CD4-positive, alpha-beta T cell treated with Interleukin-10 for 1 hour (primary cell): ENCODE measurements around the gene TARS3.

ENCODE experiments used
- DNase-seq: peaks from one replicate; pipeline ENCODE4 v3.0.0-alpha.2; 2020

Gene TARS3

GRCh38 chr15:101618851-101619614, 105.2 kb downstream of the TARS3 start:
- DNase-seq: no peak

DNA sequence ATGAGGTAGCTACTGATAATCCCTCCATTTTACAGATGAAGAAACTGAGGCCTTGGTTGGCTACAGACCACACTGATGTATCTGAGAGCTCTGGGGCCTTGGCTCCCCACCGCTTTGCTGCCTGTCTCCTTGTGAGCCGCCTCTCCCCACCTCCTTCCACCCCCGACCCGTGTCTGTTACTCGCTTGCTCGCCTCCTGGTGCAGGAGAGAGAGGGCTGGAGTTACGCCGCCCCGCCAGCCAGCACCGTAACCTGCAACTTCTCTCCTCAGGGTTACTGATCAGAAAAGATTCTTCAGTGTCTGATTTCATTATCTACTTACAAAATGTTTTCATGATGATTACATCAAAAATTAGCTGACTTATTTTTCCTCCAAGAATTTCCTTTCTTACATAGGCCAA, 106.2 kb downstream of the TARS3 start:
- no peak for DNase-seq

- DNase-seq: no peak
These were observed 106.8 kb downstream of the TARS3 start for GRCh38 chr15:101617390-101617965.

DNA sequence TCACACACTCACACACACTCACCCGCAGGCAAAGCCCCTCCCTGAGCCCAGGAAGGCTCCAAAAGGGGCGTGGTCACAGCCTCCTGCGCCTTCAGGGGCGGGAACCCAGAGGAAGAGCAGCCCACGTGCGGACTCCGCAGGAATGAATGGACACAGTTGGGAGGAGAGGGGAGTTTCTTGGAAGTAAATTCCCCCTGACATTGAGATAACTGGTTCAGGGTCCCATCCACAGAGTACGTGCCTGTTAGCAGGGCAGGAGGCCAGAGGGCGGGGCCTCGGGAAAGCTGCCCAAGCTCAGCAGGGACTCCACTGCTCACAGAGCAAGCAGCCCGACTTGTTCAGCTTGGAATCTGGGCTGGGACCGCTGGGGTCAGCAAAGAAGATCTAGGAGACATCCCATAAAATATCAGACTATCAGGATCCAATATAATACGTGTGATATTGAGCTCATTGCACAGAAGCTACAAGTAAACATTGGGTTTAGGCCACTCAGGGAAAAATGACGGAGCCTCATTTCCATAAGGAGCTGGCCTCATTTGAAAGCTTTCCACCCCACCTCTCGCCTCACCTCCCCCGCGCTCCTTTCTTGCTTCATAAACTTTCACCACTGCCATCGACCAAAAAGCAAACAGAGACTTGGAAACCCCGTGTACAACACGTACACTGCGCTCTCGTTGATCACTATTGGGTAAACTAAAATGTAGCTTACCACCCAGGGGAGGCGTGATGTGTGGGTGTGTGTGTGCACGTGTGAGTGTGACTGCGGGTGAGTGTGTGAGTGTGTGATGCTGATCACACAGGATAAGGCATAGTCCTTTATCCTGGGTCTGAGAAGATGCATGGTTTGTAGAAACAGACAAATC, 108.1 kb downstream of the TARS3 start:
- no peak for DNase-seq

- DNase-seq: no peak
These were observed 108.8 kb downstream of the TARS3 start for GRCh38 chr15:101615414-101615985.

DNA sequence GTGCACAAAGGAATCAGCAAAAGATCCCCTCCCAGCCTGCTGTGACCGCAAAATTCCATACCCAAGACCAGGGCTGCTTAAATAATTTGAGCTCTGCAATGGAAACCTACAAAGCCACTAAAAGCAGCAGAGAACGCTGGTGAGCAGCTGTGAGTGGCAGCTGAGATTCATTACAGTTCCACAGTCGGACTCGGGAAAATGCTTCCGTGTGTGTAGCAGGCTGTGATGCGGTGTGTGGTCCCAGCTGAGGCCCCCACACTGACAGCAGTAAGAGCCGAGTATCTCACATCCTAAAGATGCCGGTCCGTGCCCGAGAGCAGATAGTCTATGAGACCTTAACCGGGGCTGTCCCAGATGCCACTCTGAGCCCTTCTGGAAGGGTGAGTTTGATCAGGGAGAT, 109.5 kb downstream of the TARS3 start:
- DNase-seq: no peak

DNA sequence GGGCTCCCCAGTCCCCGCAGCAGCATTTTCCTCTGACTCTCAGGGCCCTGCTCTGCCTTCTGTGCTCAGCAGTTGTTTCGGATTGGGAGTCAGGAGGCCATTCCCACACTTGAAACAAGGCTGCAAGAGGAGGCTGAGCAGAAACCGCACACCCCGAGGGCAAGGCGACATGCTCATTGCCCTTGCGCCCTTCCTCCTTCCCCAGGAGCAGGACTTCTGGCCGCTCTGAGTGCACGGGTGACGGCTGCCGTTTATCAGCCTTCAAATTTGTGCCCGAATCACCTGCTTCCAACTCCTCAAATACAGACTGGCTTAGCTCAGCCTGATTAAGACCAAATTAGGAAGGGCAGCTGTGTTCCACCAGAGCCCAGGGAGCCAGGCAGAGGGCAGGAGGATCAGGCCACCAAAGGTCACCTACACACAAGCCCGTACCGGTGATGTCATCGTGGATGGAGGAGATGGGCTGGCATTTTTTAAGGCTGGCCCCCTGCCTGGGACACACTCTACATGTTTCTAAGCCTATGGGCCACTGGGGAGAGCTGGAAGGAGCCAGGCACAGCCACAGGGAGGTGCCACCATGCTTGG, 110.2 kb downstream of the TARS3 start:
- DNase-seq: no peak

DNA sequence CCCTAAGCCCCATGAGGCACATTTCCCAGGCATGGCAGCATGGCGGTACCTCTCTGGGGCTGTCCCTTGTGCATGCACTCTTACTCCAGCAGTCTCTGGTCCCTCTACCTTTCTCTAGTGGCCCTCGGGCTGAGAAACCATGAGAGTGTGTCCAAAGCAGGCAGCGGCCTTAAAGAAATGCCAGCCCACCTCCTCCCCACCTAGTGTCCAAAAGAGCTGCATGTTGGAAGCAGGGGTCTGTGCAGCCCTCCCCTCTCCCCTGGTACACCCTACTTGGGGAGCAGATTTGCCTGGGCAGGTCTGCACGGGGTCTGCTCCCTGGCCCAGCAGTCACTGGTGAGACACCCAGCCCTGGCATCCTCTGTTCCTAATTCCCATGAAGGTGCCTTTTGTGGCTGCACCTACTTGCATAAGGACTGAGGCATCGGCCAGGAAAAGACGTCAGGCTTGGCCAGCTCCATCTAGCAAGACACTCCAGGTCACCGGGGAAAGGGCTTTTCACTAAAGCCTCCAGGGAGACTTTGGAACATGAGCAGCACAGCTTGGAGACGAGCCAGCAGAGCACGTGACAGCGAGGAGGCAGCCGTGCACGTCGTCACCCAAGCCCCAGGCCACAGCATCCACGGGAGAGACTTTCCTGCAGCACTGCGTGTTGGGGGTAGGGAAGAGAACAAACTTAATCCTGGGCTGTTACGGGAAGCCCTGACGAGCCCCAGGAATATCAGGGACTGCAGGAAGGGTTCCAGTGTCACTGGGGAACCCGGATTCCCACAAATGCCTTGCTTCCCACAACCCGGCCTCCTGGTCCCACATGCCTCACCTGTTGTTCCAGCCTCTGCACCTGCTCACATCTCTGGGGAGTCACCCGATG, 110.9 kb downstream of the TARS3 start:
- no peak for DNase-seq

GRCh38 chr15:101612676-101613075, 111.6 kb downstream of the TARS3 start:
- no peak for DNase-seq

- no peak for DNase-seq
These were observed 112.5 kb downstream of the TARS3 start for GRCh38 chr15:101611580-101612299.

- no peak for DNase-seq
These were observed 113.3 kb downstream of the TARS3 start for GRCh38 chr15:101611007-101611406.

DNA sequence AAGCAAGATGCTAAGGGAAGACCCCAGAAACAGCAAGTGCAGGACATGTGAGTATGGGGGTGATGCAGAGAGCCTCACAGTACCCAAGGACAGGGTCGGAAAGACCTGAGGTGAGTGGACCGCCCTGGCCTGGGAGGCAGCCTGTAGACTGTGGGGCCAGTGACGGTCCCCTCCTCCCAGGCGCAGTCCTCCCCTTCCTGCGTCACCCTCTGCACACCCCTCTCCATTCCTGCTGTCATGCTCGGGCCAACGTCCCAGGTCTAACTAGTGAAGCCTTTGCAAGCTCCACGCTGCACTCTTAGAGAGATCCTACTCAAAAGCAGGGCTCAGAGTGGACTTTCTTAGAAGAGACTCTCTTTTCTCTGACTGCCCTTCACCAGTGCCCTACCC, 113.7 kb downstream of the TARS3 start:
- DNase-seq: no peak

GRCh38 chr15:101609742-101610610, 114.3 kb downstream of the TARS3 start:
- DNase-seq: no peak

DNA sequence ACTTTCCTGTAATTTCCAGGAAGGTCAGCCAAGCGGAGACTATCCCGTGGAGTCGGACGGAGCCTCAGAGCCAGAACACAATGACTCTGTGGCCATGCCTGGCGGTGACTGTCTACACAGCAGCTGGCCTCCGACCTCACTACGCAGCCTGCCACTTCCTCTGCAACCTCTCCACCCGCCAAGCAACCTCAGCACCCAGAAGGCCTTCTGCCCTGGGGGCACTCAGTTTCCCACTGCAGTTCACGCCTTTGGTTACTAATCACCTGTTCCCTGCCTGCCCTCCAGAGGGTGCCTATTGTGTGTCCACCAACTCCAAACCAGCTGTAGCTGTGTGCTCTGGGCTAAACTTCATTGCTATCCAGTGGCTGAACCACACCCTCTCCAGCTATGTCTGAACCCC, 116.1 kb downstream of the TARS3 start:
- no peak for DNase-seq

DNA sequence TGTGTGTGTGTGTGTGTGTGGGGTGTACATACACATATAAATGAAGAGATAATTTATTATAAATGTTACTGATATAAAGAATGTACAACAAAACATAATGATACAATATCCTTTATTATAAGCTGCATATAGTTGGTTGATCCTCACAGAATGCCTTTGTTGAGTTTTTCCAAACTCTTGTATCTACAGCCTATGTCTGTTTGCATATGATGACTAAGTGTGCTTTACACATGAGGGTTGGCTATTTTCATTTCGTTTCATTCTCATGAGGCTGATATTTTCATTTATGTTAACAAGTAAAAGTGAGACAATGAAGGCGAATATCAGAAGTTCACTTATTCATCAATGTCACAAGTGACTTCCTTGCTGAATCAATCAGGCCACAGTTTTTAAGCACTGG, 117.2 kb downstream of the TARS3 start:
- no peak for DNase-seq

GRCh38 chr15:101604124-101604874, 120.0 kb downstream of the TARS3 start:
- no peak for DNase-seq
